Activated CD8-positive, alpha-beta T cell treated with anti-CD3 and anti-CD28 coated beads for 36 hours (primary cell): ENCODE results near the gene ENTREP1. TPM values are rescaled to one million over a fixed set of nuclear protein-coding genes. Genes with fewer than 3 reads are reported as not detected.

Experiments used
- ATAC-seq: fragments of 200-7000 bp; cut with Tn5 transposase; one replicate; pipeline ENCODE4 v1.10.0; 2021; ENCODE audit warnings: mild to moderate bottlenecking, moderate library complexity
- CTCF ChIA-PET: fragments of 350-600 bp; sonication (Branson Sonifier 250); formaldehyde crosslinking; loops from one replicate; lab custom pipeline; 2021; ENCODE audit warnings: antibody characterized with exemption; lab: Charles Lee
- POLR2A ChIA-PET: fragments of 350-600 bp; sonication (Branson Sonifier 250); formaldehyde crosslinking; loops from one replicate; lab custom pipeline; 2021; ENCODE audit warnings: antibody characterized with exemption; lab: Charles Lee
- DNase-seq: peaks from one replicate; pipeline ENCODE4 v3.0.0-alpha.2; 2020
- H3K27ac Mint-ChIP-seq: one replicate; pipeline ENCODE4 v1.8.0; 2021; ENCODE audit warnings: mild to moderate bottlenecking, mixed read lengths
- H3K27me3 Mint-ChIP-seq: one replicate; pipeline ENCODE4 v1.8.0; 2021; ENCODE audit warnings: mixed read lengths
- H3K36me3 Mint-ChIP-seq: one replicate; pipeline ENCODE4 v1.8.0; 2021; ENCODE audit warnings: low read depth, mixed read lengths
- H3K4me1 Mint-ChIP-seq: one replicate; pipeline ENCODE4 v1.8.0; 2021; ENCODE audit warnings: low read depth, mixed read lengths
- H3K4me3 Mint-ChIP-seq: one replicate; pipeline ENCODE4 v1.8.0; 2021; ENCODE audit warnings: mild to moderate bottlenecking, moderate library complexity, mixed read lengths
- H3K9me3 Mint-ChIP-seq: one replicate; pipeline ENCODE4 v1.8.0; 2021; ENCODE audit warnings: mixed read lengths
- CTCF ChIP-seq: fragments of 200-600 bp; IDR thresholded peaks from one replicate; pipeline ENCODE4 v1.8.0; 2022; ENCODE audit warnings: antibody characterized with exemption, mild to moderate bottlenecking
- intact Hi-C: fragments of 100-400 bp; cut with micrococcal nuclease; formaldehyde crosslinking; loops from one replicate; pipeline ENCODE4 v1.10.0; 2022
- total RNA-seq, 2 experiments: library from RNA; stranded (reverse); gene quantifications; one replicate each; pipeline ENCODE4 v1.2.3, GENCODE V29; 2021

ENTREP1 gene
- total RNA-seq, 2 experiments from 2014 or later: not detected

DNA sequence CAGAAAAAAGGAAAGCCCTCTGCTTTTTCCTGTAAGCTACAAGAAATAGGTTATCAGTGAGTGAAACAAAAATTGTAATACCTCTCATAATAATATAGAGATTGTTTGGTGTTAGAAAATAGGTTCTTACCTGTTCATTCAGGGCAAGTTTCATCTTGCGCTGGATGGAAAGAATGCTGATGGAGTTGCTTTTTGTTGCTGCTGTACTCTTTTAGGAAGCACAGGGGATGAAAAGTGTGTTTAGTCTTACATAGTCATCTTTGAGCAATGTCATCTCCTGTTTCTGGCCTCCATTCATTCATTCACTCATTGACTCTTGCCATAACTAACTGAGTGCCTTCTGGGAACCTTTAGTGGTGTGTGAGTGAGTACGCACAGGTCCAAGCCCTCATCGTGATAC, 6.4 kb downstream of the ENTREP1 start:
- ATAC-seq (no peak), DNase-seq (no peak)
- Mint-ChIP-seq H3K27ac (no peak overlapping the region), H3K36me3 (no peaks in the 10 kb centered on the region), H3K4me3 (no peak overlapping the region), H3K4me1 (no peaks in the 10 kb centered on the region), H3K9me3 (no peaks in the 10 kb centered on the region), H3K27me3 (peaks cover 18% of the 10 kb centered on the region)
- ChIA-PET CTCF (interaction anchor here (0.8 kb wide), 1 partner anchor 9 kb away, joined by 3 read pairs; no protein-coding TSS in a partner anchor), POLR2A (no interaction called here)
- TF ChIP-seq CTCF: no peak
- intact Hi-C loops: no loop called here

- ChIA-PET CTCF (interaction anchor here (0.5 to 0.8 kb wide), 2 partner anchors 8 to 33 kb away, joined by 3 read pairs; no protein-coding TSS in a partner anchor), POLR2A (no interaction called here)
- DNase-seq (no peak), ATAC-seq (no peak)
- Mint-ChIP-seq H3K9me3 (no peaks in the 10 kb centered on the region), H3K36me3 (no peaks in the 10 kb centered on the region), H3K4me3 (no peak overlapping the region), H3K27ac (no peak overlapping the region), H3K27me3 (peaks cover 14% of the 10 kb centered on the region), H3K4me1 (no peaks in the 10 kb centered on the region)
- TF ChIP-seq CTCF: no peak
- intact Hi-C loops: no loop called here
These were observed 7.2 kb downstream of the ENTREP1 start for GRCh38 chr9:69332067-69332685.

- Mint-ChIP-seq H3K36me3 (no peaks in the 10 kb centered on the region), H3K27me3 (peaks cover 12% of the 10 kb centered on the region), H3K27ac (no peak overlapping the region), H3K4me3 (no peak overlapping the region), H3K4me1 (no peaks in the 10 kb centered on the region), H3K9me3 (no peaks in the 10 kb centered on the region)
- DNase-seq: no peak
- ATAC-seq: no peak
- intact Hi-C loops: no loop called here
- no peak for TF ChIP-seq CTCF
- ChIA-PET CTCF (interaction anchor here (0.6 kb wide), 1 partner anchor 128 kb away, joined by 4 read pairs; no protein-coding TSS in a partner anchor), POLR2A (no interaction called here)
These were observed 8.7 kb downstream of the ENTREP1 start for GRCh38 chr9:69333716-69334115.

- Mint-ChIP-seq H3K4me3 (no peak overlapping the region), H3K9me3 (no peaks in the 10 kb centered on the region), H3K27me3 (peaks cover 9% of the 10 kb centered on the region), H3K36me3 (no peaks in the 10 kb centered on the region), H3K4me1 (no peaks in the 10 kb centered on the region), H3K27ac (no peak overlapping the region)
- intact Hi-C loops: no loop called here
- ChIA-PET CTCF (no interaction called here), POLR2A (no interaction called here)
- no peak for TF ChIP-seq CTCF
- DNase-seq: no peak
- no peak for ATAC-seq
These were observed 9.3 kb downstream of the ENTREP1 start for GRCh38 chr9:69334317-69334716.

DNA sequence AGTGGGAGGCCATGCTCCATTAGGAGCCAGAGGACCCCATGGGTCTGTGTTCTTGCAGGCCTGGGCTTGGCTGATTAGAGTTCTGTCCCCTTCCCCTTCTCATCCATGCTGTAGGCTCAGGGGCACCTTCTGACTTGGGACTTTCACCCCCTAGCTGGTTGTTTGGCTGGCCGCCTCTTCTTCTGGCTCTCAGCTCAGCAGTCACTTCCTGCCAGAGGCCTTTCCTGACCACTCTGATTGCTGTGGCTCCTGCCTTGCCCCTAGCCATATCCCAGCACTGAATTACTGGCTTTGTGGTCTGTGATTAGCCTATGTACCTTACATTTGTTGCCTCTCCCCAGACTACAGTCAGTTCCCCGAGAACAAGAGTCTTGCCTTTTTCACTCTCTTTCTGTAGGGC, 14.6 kb downstream of the ENTREP1 start:
- no peak for ATAC-seq

More for the DNA sequence above, 14.6 kb downstream of the ENTREP1 start:
- POLR2A ChIA-PET: no interaction called here
- Mint-ChIP-seq H3K4me3 (no peak overlapping the region), H3K4me1 (no peaks in the 10 kb centered on the region), H3K27ac (no peak overlapping the region), H3K9me3 (no peaks in the 10 kb centered on the region), H3K36me3 (no peaks in the 10 kb centered on the region), H3K27me3 (peaks cover 7% of the 10 kb centered on the region)
- CTCF ChIA-PET: no interaction called here
- intact Hi-C loops: no loop called here
- DNase-seq: no peak
- no peak for TF ChIP-seq CTCF
